ENCODE data around the gene ACOT8.

ACOT8 gene

GRCh38 chr20:45817376-45818194, 39.6 kb downstream of the ACOT8 start:
- H3K4me3 ChIP-seq (ENCODE audit: low read length), result no peak overlapping the region
- no peak for DNase-seq (ENCODE audit: low read depth)
- TF ChIP-seq CTCF (conservative IDR thresholded peaks at IDR 0.05; ENCODE audit: low read depth, low read length), result no peak

DNA sequence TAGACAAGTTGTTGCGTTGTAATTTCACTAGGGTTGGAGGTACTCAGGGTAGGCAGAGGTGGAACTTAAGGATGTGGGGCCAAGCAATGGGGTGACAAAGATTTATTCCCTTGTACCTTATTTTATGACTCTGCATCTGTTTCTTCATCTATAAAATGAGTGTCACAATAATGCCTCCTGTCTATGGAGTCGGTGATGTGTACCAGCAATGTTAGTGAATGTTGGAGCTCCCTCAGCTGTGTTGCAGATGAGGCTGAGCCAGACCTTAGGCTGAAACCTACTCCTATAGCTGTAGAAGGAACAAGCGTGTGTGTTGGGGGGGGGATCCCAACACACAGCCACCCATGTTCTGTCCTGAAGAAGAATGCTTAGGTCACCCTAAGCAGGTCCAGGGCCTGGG, 40.2 kb downstream of the ACOT8 start:
- no peak overlapping the region for H3K4me3 ChIP-seq (ENCODE audit: low read length)
- no peak for DNase-seq (ENCODE audit: low read depth)
- no peak for TF ChIP-seq CTCF (conservative IDR thresholded peaks at IDR 0.05; ENCODE audit: low read depth, low read length)

DNA sequence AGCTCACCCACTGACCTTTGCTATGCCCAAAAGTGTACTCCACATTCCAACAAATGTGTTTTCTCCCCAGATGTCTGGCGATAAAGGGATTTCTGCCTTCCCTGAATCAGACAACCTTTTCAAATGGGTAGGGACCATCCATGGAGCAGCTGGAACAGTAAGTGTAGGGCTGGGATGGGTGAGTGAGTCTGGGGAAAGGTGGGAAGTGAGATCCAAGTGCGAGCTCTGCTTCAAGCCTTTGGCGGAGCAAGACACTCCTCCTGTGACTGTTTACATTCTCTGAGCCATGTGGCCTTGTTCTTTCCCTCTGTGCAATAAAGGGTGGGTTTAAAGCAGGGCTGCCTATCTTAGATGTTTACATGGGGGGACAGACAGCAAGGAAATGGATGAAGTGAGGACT, 42.9 kb downstream of the ACOT8 start:
- peak overlapping the region; percentile 10 for H3K4me3 ChIP-seq (ENCODE audit: low read length)
- DNase-seq (ENCODE audit: low read depth), result no peak
- TF ChIP-seq CTCF (conservative IDR thresholded peaks at IDR 0.05; ENCODE audit: low read depth, low read length), result no peak

- DNase-seq (ENCODE audit: low read depth), result no peak
- H3K4me3 ChIP-seq (ENCODE audit: low read length), result peak overlapping the region; percentile 84
- no peak for TF ChIP-seq CTCF (conservative IDR thresholded peaks at IDR 0.05; ENCODE audit: low read depth, low read length)
Measured at GRCh38 chr20:45813489-45813888, 43.7 kb downstream of the ACOT8 start.

DNA sequence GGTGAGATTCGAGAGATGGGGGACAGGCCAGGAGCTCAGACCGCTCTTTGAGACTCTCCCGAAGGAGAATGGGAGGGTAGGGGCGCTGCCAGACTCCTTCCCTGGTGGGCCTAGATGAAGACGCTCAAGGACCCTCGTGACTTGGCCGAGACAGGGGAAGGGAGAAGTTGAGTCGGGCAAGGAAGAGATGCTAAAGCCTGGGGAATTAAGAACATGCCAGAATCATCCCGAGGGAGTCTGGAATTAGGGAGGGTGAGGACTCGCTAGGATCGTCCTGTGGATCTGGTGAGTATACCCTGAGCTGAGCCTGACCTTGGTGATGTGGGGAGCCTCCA, 44.2 kb downstream of the ACOT8 start:
- no peak for TF ChIP-seq CTCF (conservative IDR thresholded peaks at IDR 0.05; ENCODE audit: low read depth, low read length)
- H3K4me3 ChIP-seq (ENCODE audit: low read length), result peak overlapping the region; percentile 84
- no peak for DNase-seq (ENCODE audit: low read depth)

- no peak for TF ChIP-seq CTCF (conservative IDR thresholded peaks at IDR 0.05; ENCODE audit: low read depth, low read length)
- H3K4me3 ChIP-seq (ENCODE audit: low read length), result peak within 1 kb of the TSS; percentile 84
- peak; percentile 99 for DNase-seq (ENCODE audit: low read depth)
Measured at GRCh38 chr20:45812157-45813005, 44.8 kb downstream of the ACOT8 start, which contains the start of gene UBE2C. UBE2C (plus strand) TSS chr20:45812644; CDS start chr20:45812696, 52 bp downstream.
